Stimulated activated CD8-positive, alpha-beta memory T cell treated with anti-CD3 and anti-CD28 coated beads, Interleukin-4, amount 100 ng/mL, for 1 hour (primary cell): Measurements from ENCODE around the gene STOML2.
A peak's percentile ranks its signal among the peaks of the same experiment; 100 is the strongest.
"Not testable (repeated sequence)": the region's sequence is repeated elsewhere in the genome, so short reads cannot be mapped to it uniquely, and the experiment has no call there.

Experiments used
- DNase-seq, 2 donors: peaks; one replicate each; pipeline ENCODE4 v3.0.0-alpha.2; 2020; ENCODE audit warnings: low read depth in 2 of 2, low spot score in 1 of 2

STOML2 gene, protein sequence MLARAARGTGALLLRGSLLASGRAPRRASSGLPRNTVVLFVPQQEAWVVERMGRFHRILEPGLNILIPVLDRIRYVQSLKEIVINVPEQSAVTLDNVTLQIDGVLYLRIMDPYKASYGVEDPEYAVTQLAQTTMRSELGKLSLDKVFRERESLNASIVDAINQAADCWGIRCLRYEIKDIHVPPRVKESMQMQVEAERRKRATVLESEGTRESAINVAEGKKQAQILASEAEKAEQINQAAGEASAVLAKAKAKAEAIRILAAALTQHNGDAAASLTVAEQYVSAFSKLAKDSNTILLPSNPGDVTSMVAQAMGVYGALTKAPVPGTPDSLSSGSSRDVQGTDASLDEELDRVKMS

DNA sequence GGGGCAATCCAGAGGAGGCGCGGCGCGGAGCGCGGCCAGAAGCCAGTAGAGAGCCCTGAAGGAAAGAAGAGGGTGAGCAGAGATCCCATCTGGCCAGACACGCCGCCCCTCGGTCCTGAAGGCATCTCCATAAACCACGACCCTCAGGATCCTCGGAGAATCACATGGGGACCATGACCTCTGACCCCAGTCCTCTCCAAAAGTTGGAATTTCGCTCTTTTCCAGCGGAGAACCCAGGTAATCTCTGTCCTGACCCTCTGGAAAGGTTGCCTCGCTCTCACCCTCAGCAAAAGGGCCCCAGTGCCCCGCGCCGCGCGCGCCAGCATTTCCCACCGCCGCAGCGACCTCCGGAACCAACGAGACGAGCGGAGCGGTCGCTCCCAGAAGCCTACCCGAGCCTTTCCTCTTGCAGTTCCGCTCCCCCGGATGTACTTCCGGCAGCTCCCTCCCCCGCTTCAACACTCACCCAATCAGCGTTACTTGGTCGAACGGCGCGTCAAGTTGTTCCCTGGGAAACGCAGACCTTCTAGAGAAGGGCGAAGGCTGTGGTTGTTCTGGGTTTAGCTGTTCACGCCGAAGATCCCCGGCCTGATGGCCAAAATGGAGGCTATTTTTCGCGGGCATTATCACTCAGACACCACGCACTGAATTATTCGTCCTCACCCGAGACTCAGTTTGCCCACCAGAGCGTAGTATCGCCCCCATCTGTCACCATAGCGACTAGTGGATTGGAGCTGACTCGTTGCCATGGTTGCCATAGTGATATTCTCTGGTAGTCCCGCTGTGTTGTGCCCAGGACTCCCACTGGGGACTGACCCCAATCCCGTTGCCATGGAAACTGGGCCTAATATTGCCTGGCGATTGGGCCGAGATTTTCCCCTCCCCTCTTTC is at the start of gene STOML2:
Gene STOML2 (minus strand): TSS at position 363 of the 891 bp plus-strand sequence. CDS start 37 bp downstream, at position 326.
- DNase-seq: peak; percentile 72 to 86

DNA sequence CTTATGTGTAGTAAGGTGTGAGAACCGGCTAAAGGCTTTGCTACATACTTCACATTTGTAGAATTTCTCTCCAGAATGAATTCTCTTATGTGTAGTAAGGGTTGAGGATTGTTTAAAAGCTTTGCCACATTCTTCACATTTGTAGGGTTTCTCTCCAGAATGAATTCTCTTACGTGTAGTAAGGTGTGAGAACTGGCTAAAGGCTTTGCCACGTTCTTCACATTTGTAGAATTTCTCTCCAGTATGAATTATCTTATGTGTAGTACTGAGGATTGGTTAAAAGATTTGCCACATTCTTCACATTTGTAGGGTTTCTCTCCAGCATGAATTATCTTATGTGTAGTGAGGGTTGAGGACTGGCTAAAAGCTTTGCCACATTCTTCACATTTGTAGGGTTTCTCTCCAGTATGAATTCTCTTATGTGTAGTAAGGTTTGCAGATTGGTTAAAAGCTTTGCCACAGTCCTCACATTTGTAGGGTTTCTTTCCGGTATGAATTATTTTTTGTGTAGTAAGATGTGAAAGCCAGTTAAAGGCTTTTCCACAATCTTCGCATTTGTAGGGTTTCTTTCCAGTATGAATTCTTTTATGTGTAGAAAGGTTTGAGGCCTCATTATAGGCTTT is 45.1 kb upstream of the STOML2 start:
- DNase-seq: not testable (repeated sequence)

DNA sequence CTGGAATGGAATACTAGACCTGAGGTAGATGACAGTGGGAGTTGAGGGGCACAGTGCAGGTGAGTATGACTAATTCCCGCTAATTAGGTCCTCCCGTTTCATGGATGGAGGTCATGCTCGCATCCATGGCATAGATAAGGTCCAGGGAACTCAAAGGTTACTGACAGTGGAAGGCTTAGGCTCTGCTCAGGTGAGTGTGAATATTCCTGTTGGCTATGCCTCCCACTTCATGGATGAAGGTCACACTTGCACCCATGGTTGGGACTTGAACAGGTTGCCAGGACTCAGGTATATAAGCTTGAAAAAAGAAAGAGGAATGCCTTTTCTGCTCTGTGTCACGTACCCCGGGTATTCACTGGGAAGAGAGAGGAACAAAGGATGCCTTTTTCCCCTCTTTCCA is 39.1 kb upstream of the STOML2 start:
- DNase-seq: no peak

DNA sequence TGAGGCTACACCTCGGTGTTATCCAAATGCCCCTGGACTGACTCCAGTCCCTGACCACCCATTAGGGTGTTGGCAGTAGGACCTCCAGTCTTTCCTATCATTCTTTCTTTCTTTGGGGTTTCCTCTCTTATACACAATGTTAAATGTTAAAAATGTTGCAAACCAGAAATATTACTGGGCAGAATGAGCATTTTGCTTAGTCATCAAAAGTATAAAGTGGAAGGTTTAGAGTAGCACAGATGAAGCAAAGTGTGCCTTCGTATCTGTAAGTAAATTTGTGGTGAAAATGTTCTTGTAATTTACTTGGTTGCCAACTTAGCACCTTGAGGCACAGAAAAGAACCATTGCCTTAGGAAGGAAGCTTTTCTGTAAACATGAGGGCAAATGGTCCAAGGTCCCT is 37.2 kb upstream of the STOML2 start:
- DNase-seq: no peak

DNA sequence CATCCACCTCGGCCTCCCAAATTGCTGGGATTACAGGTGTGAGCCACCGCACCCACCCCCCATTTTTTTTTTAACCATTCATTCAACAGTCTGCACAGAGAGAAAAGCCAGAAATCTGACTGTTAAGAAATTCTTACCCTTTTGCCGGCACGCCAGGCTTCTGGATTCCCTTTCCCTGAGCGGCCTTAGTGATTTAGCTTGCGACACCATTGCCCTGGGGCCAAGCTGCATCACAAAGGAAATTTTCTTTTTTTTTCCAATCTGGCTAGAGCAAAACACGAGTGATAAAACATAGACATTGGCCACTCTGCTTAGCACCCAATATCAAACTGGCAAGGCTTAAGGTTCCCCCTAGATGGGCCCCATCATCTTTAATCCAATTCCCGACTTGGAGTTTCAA is 33.9 kb upstream of the STOML2 start:
- DNase-seq: no peak

DNA sequence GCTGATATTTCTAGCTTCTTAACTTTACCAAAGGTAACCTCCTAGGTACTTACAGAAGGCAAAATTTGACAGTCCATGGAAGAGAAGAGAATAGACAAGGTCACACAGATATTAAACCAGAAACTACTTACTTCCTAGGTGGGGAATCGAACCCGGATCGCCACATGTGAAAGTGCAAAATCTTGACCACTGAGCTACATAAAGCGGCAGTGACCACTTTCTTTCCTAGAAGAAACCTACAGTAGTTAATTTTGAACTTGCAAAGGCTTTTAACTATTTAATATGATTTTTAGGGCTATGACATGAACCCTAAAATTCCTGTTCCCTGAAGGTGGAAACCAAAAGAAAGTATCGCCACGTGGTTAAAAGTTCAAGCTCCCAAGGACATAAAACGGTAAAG is 33.1 kb upstream of the STOML2 start:
- DNase-seq: no peak

DNA sequence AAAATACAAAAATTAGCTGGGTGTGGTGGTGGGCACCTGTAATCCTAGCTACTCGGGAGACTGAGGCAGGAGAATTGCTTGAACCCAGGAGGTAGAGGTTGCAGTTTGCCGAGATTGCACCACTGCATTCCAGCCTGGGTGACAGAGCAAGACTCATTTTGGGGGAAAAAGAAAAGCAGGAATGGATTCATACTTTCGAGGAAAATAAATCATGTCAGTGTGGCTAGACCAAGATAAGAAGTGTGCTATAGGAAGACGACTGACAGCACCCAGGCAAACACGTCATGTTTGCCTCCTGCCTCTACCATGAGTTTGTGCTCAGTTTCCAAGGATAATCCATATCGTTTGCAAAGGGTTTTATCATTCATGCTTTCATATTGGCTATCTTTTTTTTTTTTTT is 32.0 kb upstream of the STOML2 start:
- DNase-seq: no peak

DNA sequence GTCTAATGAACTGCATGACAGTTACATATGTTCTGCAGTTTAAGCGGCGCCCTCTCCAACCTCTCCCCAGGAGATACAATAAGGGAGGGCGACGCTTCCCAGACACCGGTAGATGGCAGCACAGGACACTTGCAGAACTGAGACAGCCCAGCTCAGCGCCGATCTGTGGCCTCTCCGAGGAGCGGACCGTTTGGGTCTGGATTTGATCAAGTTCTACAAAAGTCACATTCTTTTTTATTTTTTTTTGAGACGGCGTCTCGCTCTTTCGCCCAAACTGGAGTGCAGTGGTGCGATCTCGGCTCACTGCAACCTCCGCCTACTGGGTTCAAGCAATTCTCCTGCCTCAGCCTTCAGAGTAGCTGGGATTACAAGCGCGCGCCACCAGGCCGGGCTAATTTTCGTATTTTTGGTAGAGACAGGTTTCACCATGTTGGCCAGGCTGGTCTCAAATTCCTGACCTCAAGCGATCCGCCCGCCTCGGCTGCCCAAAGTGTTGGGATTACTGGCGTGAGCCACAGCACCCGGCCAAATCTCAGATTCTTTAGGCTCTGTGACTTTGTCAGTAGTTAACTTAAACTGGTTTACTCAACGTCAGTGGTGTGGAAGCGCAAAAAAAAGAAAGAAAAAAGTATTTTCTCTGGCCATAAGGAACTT is 14.1 kb upstream of the STOML2 start:
- DNase-seq: peak; percentile 67 to 71

DNA sequence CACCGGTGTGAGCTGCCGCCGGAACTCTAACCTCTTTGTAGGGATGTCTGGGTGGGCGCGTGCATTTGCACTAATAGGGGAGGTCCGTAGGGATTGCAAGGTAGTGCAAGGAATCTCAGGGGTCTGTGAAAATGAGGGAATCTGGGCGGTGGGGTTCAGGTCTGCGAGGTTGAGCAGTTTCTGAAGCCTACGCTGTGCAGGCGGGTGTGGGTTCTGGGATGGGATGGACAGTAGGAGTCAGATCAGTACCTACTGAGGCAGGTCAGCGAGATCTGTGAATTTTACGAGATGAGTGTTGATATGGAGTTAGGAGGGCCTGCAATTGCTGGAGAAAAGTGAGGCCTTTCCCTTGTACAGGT is 13.6 kb upstream of the STOML2 start:
- no peak for DNase-seq

DNA sequence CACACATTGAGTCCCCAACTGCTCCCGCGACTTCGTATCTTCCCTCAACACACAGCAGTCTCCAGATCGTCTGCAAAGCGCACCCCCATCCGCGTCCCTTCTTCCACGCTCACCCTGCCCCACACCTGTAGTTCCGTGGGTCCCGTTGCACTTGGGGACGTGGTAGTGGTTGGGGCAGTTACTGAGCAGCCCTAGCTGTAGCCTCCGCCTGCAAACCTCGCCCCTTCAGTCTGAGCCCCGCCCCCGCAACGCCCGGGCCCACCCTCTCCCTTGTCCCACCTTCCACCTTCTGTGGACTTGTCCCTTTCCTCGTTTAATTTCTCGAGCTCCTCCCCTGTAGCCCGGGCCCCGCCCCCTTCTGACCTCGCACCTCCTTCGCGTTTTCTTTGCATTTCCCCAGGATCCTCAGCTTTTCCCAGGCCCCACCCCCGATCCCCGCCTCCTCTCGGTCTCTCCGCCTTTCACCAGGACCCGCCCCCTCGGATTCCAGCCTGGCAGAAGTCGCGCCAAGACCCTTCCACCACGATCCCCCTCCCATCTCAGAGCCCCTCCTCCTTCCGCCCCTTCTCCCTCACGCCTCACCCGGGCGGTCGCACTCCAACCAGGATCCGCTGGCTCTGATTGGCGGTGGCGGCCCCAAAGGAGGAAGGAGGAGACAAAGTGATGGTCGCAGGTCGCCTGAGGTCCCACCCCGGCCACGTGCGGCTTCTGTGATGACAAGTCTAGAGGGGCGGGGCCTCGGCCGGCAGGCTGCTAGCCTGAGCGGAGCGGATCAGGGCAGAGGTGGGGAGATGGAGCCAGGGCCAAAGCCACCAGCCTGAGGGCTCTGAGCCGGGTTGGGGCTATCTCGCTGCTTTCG is 13.0 kb upstream of the STOML2 start, which contains the start of gene ATOSB:
Gene ATOSB (minus strand): TSS at position 183 of the 859 bp plus-strand sequence. CDS start 7,588 bp downstream, outside the sequence.
- peak; percentile 79 to 85 for DNase-seq

DNA sequence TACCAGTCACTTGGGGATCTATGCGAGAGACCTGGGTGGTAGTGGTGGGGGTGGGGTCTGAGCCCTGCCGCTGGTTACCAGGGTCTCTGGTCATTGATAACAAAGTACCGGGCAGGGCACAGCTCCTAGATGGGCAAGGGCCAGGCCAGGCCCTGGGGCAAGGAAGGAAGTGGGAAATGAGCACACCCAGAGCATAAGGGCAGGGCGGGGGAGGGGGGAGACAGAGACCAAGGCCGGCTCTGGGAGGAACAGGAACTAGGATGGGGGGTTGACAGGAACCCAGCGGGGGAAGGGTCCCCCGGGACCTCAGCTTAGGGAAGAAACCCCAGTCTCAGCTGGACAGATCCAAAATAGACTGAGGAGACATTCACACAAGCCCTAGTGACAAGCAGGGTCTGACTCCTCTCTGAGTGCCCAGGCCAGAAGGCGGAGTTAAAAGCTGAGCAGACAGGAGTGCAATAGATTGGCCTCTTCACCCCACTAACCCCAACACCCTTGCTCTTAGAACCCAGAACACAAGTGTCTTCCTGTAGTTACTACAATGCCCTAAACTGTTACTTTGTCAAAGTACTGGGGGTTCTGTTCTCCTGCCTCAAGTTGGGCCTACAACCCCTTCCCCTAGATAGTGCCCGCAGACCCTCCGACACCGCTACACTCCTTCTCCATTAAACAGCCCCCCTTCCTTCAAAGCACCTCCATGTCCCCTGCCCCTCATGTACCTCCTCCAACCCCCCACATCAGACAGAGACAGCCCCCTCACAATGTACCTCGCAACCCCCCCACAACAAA is 12.1 kb upstream of the STOML2 start:
- no peak for DNase-seq

DNA sequence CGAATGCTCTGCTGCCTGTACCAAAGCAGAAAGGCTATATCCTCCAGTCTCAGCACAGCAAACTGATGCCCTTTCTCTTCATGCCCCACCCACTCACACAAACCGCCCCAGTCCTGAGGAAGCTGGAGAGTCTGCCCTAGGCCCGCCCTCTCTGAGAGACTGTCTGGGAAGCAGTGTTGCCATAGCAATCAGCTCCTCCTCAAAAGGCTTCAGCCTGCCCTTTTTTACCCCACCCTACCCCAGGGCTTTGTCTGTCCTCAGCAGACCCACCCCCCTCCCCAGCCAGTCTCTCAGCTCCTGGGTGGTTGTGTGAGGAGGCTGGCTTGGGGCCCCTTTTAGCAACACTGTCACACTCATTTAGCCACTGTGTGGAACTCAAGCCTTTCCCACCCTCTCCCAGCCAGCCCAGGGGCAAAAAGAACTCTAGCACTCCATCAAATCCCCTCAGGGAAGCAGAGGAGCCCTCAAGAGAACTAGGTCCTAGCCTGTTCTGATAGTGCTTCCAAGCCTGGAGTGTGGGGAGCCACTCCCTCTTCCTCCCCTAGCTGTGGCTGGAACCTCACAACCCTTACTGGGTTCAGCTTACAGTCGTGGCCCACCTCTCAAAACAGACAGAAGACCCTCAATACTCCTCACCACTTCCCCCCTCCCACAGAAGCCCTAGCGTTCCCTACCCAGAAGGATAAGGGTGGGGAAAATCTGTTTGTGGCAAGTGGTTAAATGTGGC is 11.3 kb upstream of the STOML2 start:
- DNase-seq: no peak

DNA sequence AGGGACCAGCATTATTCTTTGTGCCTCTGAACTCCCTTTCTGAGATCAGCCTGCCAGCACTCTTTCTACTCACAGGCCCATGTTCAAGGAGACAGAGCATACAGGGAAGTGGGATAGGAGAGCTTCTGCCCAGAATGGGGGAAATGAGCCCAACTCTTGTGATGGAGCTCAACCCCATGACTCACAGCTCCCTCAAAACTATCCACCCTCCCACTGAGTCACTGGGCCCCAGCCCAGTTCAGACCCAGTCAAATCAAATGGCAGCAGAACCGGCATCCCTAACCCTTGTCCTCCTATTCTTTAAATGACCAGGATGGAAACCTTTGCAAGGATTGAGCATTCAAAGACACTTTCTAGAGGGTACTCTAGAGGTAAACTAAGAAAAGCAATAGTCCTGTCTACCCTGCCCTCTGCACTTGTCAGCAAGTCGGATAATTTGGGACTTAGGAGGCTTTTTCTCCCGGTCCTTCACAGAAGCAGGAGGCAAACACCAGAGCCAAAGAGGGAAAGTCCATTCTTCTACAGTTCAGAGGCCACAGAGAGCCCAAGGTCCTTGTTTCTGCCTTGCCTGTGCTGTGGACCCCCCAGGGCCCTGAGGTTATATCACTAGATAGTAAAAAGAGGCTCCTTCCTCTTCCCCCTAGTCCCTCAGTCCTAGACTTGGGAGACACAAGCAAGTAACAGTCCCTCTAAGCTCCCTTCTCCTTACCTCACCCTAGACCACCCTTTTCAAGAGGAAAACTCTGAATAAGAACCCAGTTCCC is 9.5 kb upstream of the STOML2 start:
- no peak for DNase-seq

DNA sequence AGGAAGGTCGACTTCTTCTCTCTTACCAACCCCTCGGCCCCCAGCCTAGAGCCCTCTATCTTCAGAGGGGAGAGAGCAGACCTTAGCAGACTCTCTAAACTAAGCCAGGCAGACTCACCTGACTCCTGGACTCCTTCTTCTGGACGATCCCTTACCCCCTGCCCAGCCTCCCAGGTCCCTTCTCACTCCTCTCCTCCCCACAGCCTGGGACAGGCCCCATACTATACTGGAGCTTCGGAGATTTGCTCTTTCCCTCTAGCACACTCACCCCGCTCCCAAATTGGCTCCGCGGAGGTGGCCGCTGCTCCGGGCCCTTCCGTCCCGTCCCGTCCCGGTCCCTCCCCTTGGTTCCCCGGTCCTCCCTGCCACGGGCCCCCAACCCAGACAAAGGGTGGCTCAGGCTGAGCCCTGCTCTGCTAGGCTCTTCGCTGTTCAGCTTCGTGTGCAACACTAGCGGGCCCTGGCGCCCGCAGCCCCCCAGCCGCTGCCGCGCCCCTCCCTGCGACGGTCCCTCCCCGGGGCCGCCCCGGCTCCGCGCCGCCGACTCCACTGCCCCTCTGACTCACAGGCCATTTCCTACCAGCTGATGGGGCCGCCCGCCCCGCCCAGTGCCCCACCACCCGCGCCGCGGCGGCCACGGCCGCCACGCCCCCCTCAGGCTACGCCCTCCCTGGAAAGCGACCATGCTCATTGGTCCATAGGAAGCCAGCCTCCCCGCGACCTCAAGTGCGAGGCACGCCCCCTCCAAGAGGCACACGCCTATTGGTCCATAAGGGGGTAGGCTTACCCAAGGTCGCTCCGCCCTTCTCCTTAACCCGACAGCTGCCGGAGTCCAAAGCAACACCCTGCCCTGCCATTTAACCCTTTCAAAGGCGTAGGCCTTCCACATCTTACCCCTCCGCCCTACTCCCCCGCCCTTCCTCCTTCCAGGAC is 8.3 kb upstream of the STOML2 start:
- DNase-seq: peak; percentile 88 to 92

DNA sequence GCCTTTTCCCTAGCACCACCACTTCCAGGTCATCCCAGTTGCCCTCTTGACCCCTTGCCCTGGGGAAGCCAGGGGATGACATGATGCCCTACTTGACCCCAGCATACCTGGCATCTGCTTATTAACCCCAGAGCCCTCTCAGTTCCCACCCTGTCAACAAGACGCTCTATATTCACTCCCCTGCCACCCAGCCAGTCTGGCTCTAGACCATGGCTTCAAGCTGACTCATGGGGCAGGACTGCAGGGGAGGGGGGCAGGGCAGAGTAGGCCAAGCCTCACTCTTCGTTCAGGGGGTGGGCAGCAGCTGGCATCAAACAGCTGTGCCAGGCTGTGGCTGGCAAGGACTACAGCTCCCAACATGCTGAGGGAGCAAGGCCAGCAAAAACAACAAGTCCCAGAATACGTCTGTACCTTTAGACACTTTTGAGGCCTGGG is 7.4 kb upstream of the STOML2 start:
- no peak for DNase-seq

DNA sequence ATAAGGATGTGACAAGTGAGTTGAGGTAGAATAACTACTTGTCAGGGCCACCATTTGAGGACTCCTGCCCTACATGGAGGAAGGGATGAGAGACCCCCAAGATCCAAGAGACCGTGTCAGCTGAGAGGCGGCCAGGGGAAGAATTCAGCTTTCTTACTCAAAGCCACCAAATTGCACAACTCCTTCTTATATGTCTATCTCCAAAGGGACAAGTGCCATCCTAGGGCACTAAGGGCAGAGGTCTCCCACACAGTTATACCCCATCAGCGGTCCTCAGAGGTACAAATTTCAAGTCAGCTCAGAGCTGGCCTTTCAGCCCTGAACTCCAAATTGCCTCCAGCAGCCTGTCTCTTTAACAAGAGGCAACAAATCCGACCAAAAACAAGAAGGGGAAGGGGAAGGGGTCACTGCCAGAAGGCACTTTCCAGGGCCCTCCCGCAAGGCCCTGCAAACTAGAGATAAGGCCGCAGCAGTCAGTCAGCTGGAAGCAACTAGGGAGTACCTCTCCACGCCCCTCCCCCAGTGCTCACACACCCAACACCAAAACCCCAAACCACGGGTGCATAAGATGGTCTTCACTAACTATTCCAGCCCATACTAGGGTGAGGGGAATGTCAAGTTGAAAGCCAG is 6.1 kb upstream of the STOML2 start:
- DNase-seq: no peak
